Sigmoid colon (tissue), 7 donors: ENCODE data around the gene CLSTN1. TPM values are rescaled to one million over a fixed set of nuclear protein-coding genes. Genes with fewer than 3 reads are reported as not detected.
A peak's percentile ranks its signal among the peaks of the same experiment; 100 is the strongest.

ENCODE experiments used
- DNase-seq: peaks from one replicate; pipeline ENCODE4 v3.0.0-alpha.2; 2019
- H3K27ac ChIP-seq, 4 donors: fragments of 200-600 bp; sonication (generic); one replicate each; pipeline ENCODE4 v1.5.1; 2016 to 2019; ENCODE audit warnings: mild to moderate bottlenecking in 1 of 4
- H3K27me3 ChIP-seq, 3 donors: fragments of 200-600 bp; sonication (generic); one replicate each; pipeline ENCODE4 v1.5.1; 2019; ENCODE audit warnings: mild to moderate bottlenecking in 1 of 3
- H3K36me3 ChIP-seq, 4 donors: fragments of 200-600 bp; sonication (generic); one replicate each; pipeline ENCODE4 v1.5.1; 2016 to 2019
- H3K4me1 ChIP-seq, 4 donors: fragments of 200-600 bp; sonication (generic); one replicate each; pipeline ENCODE4 v1.5.1; 2017 to 2019
- H3K4me3 ChIP-seq, 4 donors: fragments of 200-600 bp; sonication (generic); one replicate each; pipeline ENCODE4 v1.5.1; 2017 to 2019; ENCODE audit warnings: mild to moderate bottlenecking in 2 of 4, moderate library complexity in 1 of 4
- H3K9me3 ChIP-seq, 4 donors: fragments of 200-600 bp in 3 of 4; sonication (generic) in 3 of 4; one replicate each; pipeline versions ENCODE4 v1.5.1 to v1.6.1; 2013 to 2019
- CTCF ChIP-seq, 4 experiments: fragments of 450-650 bp in 3 of 4; fragments of 200-600 bp in 1 of 4; IDR thresholded peaks; one replicate each; pipeline ENCODE4 v1.5.1; 2016 to 2019; ENCODE audit warnings: antibody characterized with exemption in 4 of 4, mild to moderate bottlenecking in 3 of 4, moderate library complexity in 2 of 4
- EP300 ChIP-seq, 4 donors: sonication (generic); formaldehyde crosslinking; IDR thresholded peaks; one replicate each; pipeline ENCODE4 v1.6.1; 2017; ENCODE audit warnings: antibody characterized with exemption in 4 of 4
- POLR2A ChIP-seq, 2 donors: fragments of 450-650 bp; IDR thresholded peaks; one replicate each; pipeline ENCODE4 v1.6.1; 2016; ENCODE audit warnings: antibody characterized with exemption in 2 of 2, mild to moderate bottlenecking in 2 of 2, moderate library complexity in 2 of 2
- POLR2AphosphoS5 ChIP-seq, 4 donors: sonication (generic); formaldehyde crosslinking; IDR thresholded peaks; one replicate each; pipeline ENCODE4 v1.6.1; 2017; ENCODE audit warnings: antibody characterized with exemption in 4 of 4
- WGBS, 2 donors: extraction: QIAGEN DNeasy Blood & Tissue Kit; methylation state at CpG; one replicate each; pipeline ENCODE4 v1.1.7; 2013; 5-methylcytosine and 5-hydroxymethylcytosine counted together
- intact Hi-C: fragments of 100-400 bp; cut with DNase I; formaldehyde crosslinking; loops from one replicate; pipeline ENCODE4 v1.15.1; 2023
- polyA plus RNA-seq, 3 donors: library from polyadenylated mRNA; stranded (reverse); fragments of 200-250 nt; gene quantifications; one replicate each; pipeline ENCODE4 v1.2.3, GENCODE V29; 2013
- total RNA-seq, 4 donors: library from RNA; depleted of rRNA; stranded (reverse); fragments of >200 nt; gene quantifications; one replicate each; pipeline ENCODE4 v1.1.0, GENCODE V29; 2016
- donor health status: healthy with polysubstance abuse.
- donor health status: Bipolar disorder and iron deficiency.
- donor health status: healthy.

CLSTN1 gene
- total and polyA plus RNA-seq, 7 donors: 21.0 to 105 (median 34.6) TPM

- TF ChIP-seq POLR2A (IDR thresholded peaks at IDR 0.05) (no peak), POLR2AphosphoS5 (IDR thresholded peaks at IDR 0.05) (no peak), CTCF (IDR thresholded peaks at IDR 0.05) (no peak), EP300 (IDR thresholded peaks at IDR 0.05) (no peak)
- Histone ChIP-seq H3K36me3 (peaks cover 21 to 82% (median 46%) of the 10 kb centered on the region in 4 donors), H3K4me3 (no peak overlapping the region), H3K27ac (no peak overlapping the region), H3K9me3 (peaks cover 0 to 3% (median 0%) of the 10 kb centered on the region in 4 donors), H3K4me1 (no peaks in the 10 kb centered on the region), H3K27me3 (no peaks in the 10 kb centered on the region)
- no peak for DNase-seq
- WGBS, 2 donors: 36 to 67% methylated on average over 25 of the region's 25 CpGs
- intact Hi-C loops: no loop called here
These were observed 96.7 kb downstream of the CLSTN1 start for GRCh38 chr1:9726905-9727595.

GRCh38 chr1:9726406-9726805, 97.4 kb downstream of the CLSTN1 start:
- H3K36me3 ChIP-seq: peaks cover 15 to 77% (median 42%) of the 10 kb centered on the region in 4 donors
- H3K27ac ChIP-seq: no peak overlapping the region
- 93 to 96% methylated on average over 6 of the region's 6 CpGs for WGBS, 2 donors
- no peak for TF ChIP-seq EP300 (IDR thresholded peaks at IDR 0.05)
- TF ChIP-seq POLR2AphosphoS5 (IDR thresholded peaks at IDR 0.05): no peak
- no peak for TF ChIP-seq POLR2A (IDR thresholded peaks at IDR 0.05)
- no peak for TF ChIP-seq CTCF (IDR thresholded peaks at IDR 0.05)
- H3K9me3 ChIP-seq: peaks cover 0 to 3% (median 0%) of the 10 kb centered on the region in 4 donors
- no peaks in the 10 kb centered on the region for H3K27me3 ChIP-seq
- no peak overlapping the region for H3K4me3 ChIP-seq
- intact Hi-C loops: no loop called here
- H3K4me1 ChIP-seq: no peaks in the 10 kb centered on the region
- no peak for DNase-seq

- intact Hi-C loops: loop anchor here (5.0 kb wide), 2 partner anchors 98 to 142 kb away; no protein-coding TSS in a partner anchor
- H3K36me3 ChIP-seq: peaks cover 11 to 74% (median 29%) of the 10 kb centered on the region in 4 donors
These were observed 98.9 kb downstream of the CLSTN1 start for GRCh38 chr1:9724706-9725476.

GRCh38 chr1:9723926-9724325, 99.8 kb downstream of the CLSTN1 start:
- intact Hi-C loops: loop anchor here (5.0 kb wide), 2 partner anchors 97 to 143 kb away; no protein-coding TSS in a partner anchor

More at GRCh38 chr1:9724706-9725476, 98.9 kb downstream of the CLSTN1 start:
- H3K4me1 ChIP-seq: peaks cover 0 to under 1% (median 0%) of the 10 kb centered on the region in 4 donors
- H3K27ac ChIP-seq: no peak overlapping the region
- peaks cover 0 to 3% (median 0%) of the 10 kb centered on the region in 4 donors for H3K9me3 ChIP-seq
- peak; percentile 73 for DNase-seq
- no peaks in the 10 kb centered on the region for H3K27me3 ChIP-seq
- TF ChIP-seq EP300 (IDR thresholded peaks at IDR 0.05) (no peak), CTCF (IDR thresholded peaks at IDR 0.05) (peak; percentile 43 to 75 (median 73)), POLR2AphosphoS5 (IDR thresholded peaks at IDR 0.05) (no peak)
- WGBS, 2 donors: 54 to 71% methylated on average over 24 of the region's 24 CpGs
- no peak overlapping the region for H3K4me3 ChIP-seq

More at GRCh38 chr1:9723926-9724325, 99.8 kb downstream of the CLSTN1 start:
- no peak overlapping the region for H3K4me3 ChIP-seq
- TF ChIP-seq CTCF (IDR thresholded peaks at IDR 0.05) (no peak), POLR2A (IDR thresholded peaks at IDR 0.05) (no peak), POLR2AphosphoS5 (IDR thresholded peaks at IDR 0.05) (no peak), EP300 (IDR thresholded peaks at IDR 0.05) (no peak)
- H3K27ac ChIP-seq: no peak overlapping the region
- peaks cover 0 to 10% (median 6%) of the 10 kb centered on the region in 4 donors for H3K4me1 ChIP-seq
- no peak for DNase-seq
- H3K36me3 ChIP-seq: peaks cover 12 to 64% (median 22%) of the 10 kb centered on the region in 4 donors
- WGBS, 2 donors: 97% methylated on average over 6 of the region's 6 CpGs
- H3K27me3 ChIP-seq: no peaks in the 10 kb centered on the region
- H3K9me3 ChIP-seq: peaks cover 0 to 3% (median 0%) of the 10 kb centered on the region in 4 donors
